Chondrocyte (in vitro differentiated cells): Measurements from ENCODE around the gene TENT5C. TPM values are rescaled to one million over a fixed set of nuclear protein-coding genes. Genes with fewer than 3 reads are reported as not detected.

Experiments used
- DNase-seq: peaks from one replicate; pipeline ENCODE4 v3.0.0; 2021; ENCODE audit warnings: mixed read lengths, low spot score
- H3K27ac Mint-ChIP-seq: one replicate; pipeline ENCODE4 v1.8.0; 2021; ENCODE audit warnings: mild to moderate bottlenecking, moderate library complexity, mixed read lengths; ENCODE audit not compliant: unreplicated experiment
- H3K27me3 Mint-ChIP-seq: 2 replicates; pipeline ENCODE4 v1.8.0; 2021; ENCODE audit warnings: low read depth, mixed read lengths
- H3K36me3 Mint-ChIP-seq: 2 replicates; pipeline ENCODE4 v1.8.0; 2021; ENCODE audit warnings: low read depth, mixed read lengths
- H3K4me1 Mint-ChIP-seq: 2 replicates; pipeline ENCODE4 v1.8.0; 2021; ENCODE audit warnings: low read depth, mild to moderate bottlenecking, mixed read lengths
- H3K4me3 Mint-ChIP-seq: one replicate; pipeline ENCODE4 v1.8.0; 2021; ENCODE audit warnings: mild to moderate bottlenecking, moderate library complexity, mixed read lengths; ENCODE audit not compliant: unreplicated experiment
- H3K9me3 Mint-ChIP-seq: 2 replicates; pipeline ENCODE4 v1.8.0; 2021; ENCODE audit warnings: low read depth, mixed read lengths
- total RNA-seq: library from RNA; stranded (reverse); gene quantifications from 3 replicates; pipeline ENCODE4 v1.2.1, GENCODE V29; 2021
- TF ChIP-seq, protein P1 (sequence below): fragments of 200-600 bp; sonication (generic); IDR thresholded peaks from 2 replicates; pipeline ENCODE4 v1.5.0; 2021; ENCODE audit warnings: antibody characterized with exemption, mild to moderate bottlenecking, moderate library complexity

The TENT5C gene
- total RNA-seq, 1 donor from 2014 or later, result 0.20 TPM

DNA sequence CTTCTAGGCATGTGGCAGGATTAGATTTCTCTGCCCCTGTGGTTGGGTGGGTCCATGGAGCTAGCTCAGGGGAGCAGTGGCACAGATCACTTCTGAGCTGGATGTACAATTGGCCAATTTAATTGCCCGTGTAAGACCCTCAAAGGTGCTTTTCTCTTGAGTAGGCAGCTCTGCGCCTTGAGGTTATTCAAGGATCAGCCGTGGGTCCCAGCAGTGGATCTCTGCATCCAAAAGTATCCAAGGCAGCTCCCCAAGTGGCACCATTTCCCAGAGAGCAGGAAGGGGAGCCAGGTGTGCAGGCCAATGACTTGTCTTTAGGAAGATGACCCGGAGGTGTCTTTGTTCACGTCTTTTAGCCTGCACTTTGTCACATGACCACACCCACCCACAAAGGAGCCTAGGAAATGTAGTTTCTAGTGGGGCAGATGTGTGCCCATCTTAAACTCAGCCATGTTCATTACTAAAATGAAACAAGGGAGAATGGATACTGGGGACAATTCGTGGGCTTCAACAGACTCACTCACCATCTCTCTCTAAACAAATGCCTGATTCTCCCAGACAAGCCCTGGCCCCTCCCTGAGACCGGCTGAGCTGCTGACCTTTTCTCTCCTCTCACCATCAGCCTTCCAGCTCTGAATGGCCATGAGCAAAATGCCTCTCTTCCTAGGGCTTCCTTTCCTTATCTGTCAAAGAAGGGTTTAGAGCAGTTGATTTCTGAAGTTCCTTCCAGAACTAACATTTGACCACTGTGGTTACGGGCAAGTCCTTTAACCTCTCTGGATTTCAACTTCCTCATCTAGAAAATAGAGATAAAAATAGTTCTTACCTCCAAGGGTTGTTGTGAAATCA, 41.4 kb upstream of the TENT5C start:
- no peak overlapping the region for H3K4me3 Mint-ChIP-seq
- no peaks in the 10 kb centered on the region for H3K4me1 Mint-ChIP-seq

DNA sequence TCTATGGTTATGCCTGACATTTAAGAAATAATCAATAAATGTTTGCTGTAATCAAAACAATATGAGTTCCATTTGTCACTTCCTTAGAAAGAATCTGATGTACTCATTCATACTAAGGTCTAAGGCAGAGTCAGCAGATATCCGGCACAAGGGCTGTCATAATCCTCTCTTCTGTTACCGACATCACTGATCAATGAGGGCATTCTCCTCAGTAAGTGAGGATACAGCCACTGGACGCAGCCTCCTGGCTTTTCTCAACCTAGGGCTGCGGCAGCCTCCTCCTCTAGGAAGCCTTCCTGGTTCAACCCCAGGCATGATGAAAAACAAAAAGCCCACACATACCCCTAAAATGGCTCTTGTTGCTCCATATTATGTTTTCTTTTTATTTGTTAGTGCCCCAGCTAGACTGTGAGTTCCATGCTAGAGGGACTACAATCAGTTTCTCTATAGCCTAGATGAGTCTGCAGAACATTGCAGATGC, 40.7 kb upstream of the TENT5C start:
- DNase-seq, result no peak
- H3K4me3 Mint-ChIP-seq, result no peak overlapping the region
- H3K27me3 Mint-ChIP-seq, result peaks cover 4% of the 10 kb centered on the region
- H3K36me3 Mint-ChIP-seq, result no peaks in the 10 kb centered on the region
- no peak overlapping the region for H3K27ac Mint-ChIP-seq
- no peaks in the 10 kb centered on the region for H3K4me1 Mint-ChIP-seq
- TF ChIP-seq, protein P1, sequence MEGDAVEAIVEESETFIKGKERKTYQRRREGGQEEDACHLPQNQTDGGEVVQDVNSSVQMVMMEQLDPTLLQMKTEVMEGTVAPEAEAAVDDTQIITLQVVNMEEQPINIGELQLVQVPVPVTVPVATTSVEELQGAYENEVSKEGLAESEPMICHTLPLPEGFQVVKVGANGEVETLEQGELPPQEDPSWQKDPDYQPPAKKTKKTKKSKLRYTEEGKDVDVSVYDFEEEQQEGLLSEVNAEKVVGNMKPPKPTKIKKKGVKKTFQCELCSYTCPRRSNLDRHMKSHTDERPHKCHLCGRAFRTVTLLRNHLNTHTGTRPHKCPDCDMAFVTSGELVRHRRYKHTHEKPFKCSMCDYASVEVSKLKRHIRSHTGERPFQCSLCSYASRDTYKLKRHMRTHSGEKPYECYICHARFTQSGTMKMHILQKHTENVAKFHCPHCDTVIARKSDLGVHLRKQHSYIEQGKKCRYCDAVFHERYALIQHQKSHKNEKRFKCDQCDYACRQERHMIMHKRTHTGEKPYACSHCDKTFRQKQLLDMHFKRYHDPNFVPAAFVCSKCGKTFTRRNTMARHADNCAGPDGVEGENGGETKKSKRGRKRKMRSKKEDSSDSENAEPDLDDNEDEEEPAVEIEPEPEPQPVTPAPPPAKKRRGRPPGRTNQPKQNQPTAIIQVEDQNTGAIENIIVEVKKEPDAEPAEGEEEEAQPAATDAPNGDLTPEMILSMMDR, result no peak
- H3K9me3 Mint-ChIP-seq, result no peaks in the 10 kb centered on the region

More for the DNA sequence above, 41.4 kb upstream of the TENT5C start:
- TF ChIP-seq, protein P1, result no peak
- no peak for DNase-seq
- peaks cover 4% of the 10 kb centered on the region for H3K27me3 Mint-ChIP-seq
- H3K27ac Mint-ChIP-seq, result no peak overlapping the region
- peaks cover 4% of the 10 kb centered on the region for H3K9me3 Mint-ChIP-seq
- H3K36me3 Mint-ChIP-seq, result no peaks in the 10 kb centered on the region

DNA sequence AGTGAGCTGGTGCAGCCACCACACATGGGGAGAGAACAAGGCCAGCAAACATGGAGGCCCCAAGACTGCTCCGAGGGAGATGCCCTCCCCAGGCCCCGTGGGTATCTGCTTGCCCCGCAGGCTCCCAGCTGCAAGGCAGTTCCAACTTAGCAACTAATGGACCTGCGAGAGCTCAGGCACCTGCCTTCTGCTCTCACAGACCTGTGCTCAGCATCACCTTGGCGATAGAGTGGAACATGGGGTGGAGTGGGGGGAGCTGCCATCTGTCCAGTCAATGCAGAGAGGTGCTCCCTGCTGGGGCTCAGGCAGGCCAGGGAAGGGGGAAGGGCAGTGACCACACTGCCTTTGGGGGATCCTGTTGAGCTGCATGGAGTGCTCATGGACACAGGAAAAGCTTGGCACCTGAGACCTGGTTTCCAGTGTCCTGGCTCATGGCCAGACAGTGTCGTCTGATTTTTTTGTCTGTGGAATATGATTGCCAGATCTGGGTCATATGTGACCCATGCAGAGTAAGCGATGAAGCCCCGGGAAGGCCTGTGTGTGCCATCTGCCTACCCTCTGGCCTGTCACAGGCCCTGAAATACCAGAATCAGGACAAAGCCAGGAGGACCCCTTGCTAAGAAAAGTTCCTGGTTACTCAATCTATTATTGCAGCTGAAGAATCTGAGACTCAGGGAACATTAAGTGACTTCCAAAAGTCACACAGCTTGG, 39.9 kb upstream of the TENT5C start:
- Mint-ChIP-seq H3K27me3 (peaks cover 4% of the 10 kb centered on the region), H3K9me3 (no peaks in the 10 kb centered on the region), H3K36me3 (no peaks in the 10 kb centered on the region), H3K4me3 (no peak overlapping the region), H3K27ac (no peak overlapping the region), H3K4me1 (no peaks in the 10 kb centered on the region)
- TF ChIP-seq, protein P1, result no peak
- DNase-seq, result no peak

DNA sequence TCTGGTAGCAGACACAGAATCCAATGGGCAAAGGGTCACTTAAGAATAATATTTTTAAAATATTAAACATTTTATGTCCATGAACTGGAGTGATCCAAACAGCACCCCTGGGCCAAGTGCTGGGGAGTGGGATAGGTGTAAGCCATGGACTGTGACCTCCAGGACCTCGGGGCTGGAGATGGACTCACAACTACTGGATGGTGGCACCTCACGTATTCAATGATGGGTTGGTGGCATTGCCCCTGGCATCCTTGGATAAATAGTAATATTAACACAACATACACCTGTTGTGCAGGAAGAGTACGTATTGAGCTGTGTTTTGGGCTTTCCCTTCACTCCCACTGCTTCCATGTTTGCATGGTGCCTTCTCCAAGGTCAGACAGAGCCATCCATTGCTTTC, 39.3 kb upstream of the TENT5C start:
- DNase-seq, result no peak
- H3K36me3 Mint-ChIP-seq, result no peaks in the 10 kb centered on the region
- TF ChIP-seq, protein P1, result no peak
- H3K4me3 Mint-ChIP-seq, result no peak overlapping the region
- no peaks in the 10 kb centered on the region for H3K4me1 Mint-ChIP-seq
- no peaks in the 10 kb centered on the region for H3K9me3 Mint-ChIP-seq
- H3K27ac Mint-ChIP-seq, result no peak overlapping the region
- H3K27me3 Mint-ChIP-seq, result peaks cover 6% of the 10 kb centered on the region

DNA sequence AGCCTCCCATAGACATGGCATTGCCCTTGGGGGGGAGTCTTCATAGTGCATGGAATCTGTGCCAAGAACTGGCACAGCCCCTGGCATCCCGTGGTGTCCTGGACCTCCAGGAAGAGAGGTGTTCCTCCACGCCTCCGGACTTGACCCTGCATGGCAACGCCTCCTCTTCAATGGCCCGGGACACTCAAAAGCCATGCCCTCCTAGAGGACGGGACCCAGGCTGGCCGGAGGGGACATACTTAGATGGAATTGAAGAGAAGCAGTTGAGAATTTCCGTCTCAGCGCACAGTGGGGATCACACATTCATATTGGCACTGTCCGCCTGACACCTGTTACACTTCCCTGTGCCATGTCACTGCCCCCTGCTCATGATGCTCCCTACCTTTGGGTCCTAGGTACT, 38.4 kb upstream of the TENT5C start:
- no peaks in the 10 kb centered on the region for H3K9me3 Mint-ChIP-seq
- H3K4me1 Mint-ChIP-seq, result no peaks in the 10 kb centered on the region
- H3K27me3 Mint-ChIP-seq, result peaks cover 7% of the 10 kb centered on the region
- TF ChIP-seq, protein P1, result no peak
- H3K36me3 Mint-ChIP-seq, result no peaks in the 10 kb centered on the region
- no peak overlapping the region for H3K4me3 Mint-ChIP-seq
- DNase-seq, result no peak
- no peak overlapping the region for H3K27ac Mint-ChIP-seq
